Endothelial cell of umbilical vein (primary cell): ENCODE data around the gene FILIP1L. TPM values are rescaled to one million over a fixed set of nuclear protein-coding genes. Genes with fewer than 3 reads are reported as not detected.

Experiments
- BruUV-seq: library from RNA; stranded (reverse); fragments of 400-500 nt; replicated peaks from 2 replicates; lab custom pipeline; 2021; lab: Mats Ljungman, UMichigan
- CTCF ChIA-PET: fragments of 300-600, 350-600 bp; sonication (Branson Sonifier 250); formaldehyde crosslinking; loops from one replicate; lab custom pipeline; 2021; ENCODE audit warnings: antibody characterized with exemption, inconsistent platforms; lab: Charles Lee
- POLR2A ChIA-PET: fragments of 300-600, 350-600 bp; sonication (Branson Sonifier 250); formaldehyde crosslinking; loops from one replicate; lab custom pipeline; 2021; ENCODE audit warnings: antibody characterized with exemption, inconsistent platforms; lab: Charles Lee
- DNase-seq: peaks from one replicate; pipeline ENCODE4 v3.0.0-alpha.2; 2011; ENCODE audit warnings: low read depth, low spot score
- FAIRE-seq: peaks from 2 replicates; lab custom pipeline; 2011; peaks lifted over from hg19 to GRCh38; lab: Jason Lieb, UNC
- H2AFZ ChIP-seq: 2 replicates; pipeline ENCODE4 v1.6.0; 2012; ENCODE audit warnings: low read depth, low read length, control low read depth, inconsistent platforms
- H3K27ac ChIP-seq: 2 replicates; pipeline ENCODE4 v1.5.1; 2011; ENCODE audit warnings: low read depth, mild to moderate bottlenecking, control low read depth, low read length, moderate library complexity; ENCODE audit not compliant: insufficient read depth
- H3K27me3 ChIP-seq, 2 experiments: 2 replicates each; pipeline versions ENCODE4 v1.6.0 to v1.6.1; 2011; ENCODE audit warnings: low read length in 2 of 2, mixed read lengths in 1 of 2; ENCODE audit not compliant: control insufficient read depth in 2 of 2, insufficient read depth in 2 of 2
- H3K36me3 ChIP-seq, 2 experiments: 2 replicates in 1 of 2; 3 replicates in 1 of 2; pipeline ENCODE4 v1.5.1; 2011; ENCODE audit warnings: low read length in 2 of 2, mild to moderate bottlenecking in 1 of 2, moderate library complexity in 1 of 2; ENCODE audit not compliant: control insufficient read depth in 2 of 2, insufficient read depth in 2 of 2; ENCODE audit errors: extremely low read depth in 1 of 2
- H3K4me1 ChIP-seq: 3 replicates; pipeline ENCODE4 v1.5.1; 2011; ENCODE audit warnings: mild to moderate bottlenecking, low read length; ENCODE audit not compliant: control insufficient read depth, insufficient read depth; ENCODE audit errors: extremely low read depth
- H3K4me2 ChIP-seq: 2 replicates; pipeline ENCODE4 v1.6.1; 2011; ENCODE audit warnings: low read length, control low read depth, mixed read lengths; ENCODE audit not compliant: insufficient read depth
- H3K4me3 ChIP-seq, 3 experiments: fragments of 200-600 bp in 1 of 3; sonication (generic), shearing (Covaris generic) in 1 of 3; replicated peaks in 1 of 3; 2 replicates each; pipeline ENCODE4 v1.5.1; 2011 to 2016; ENCODE audit warnings: control low read depth in 3 of 3, low read length in 3 of 3, mild to moderate bottlenecking in 2 of 3, inconsistent platforms in 1 of 3, low read depth in 1 of 3, moderate library complexity in 1 of 3; ENCODE audit not compliant: insufficient read depth in 1 of 3
- H3K79me2 ChIP-seq: 2 replicates; pipeline ENCODE4 v1.6.0; 2012; ENCODE audit warnings: low read length, inconsistent platforms; ENCODE audit not compliant: control insufficient read depth, insufficient read depth
- H3K9ac ChIP-seq: replicated peaks from 2 replicates; pipeline ENCODE3; 2011; ENCODE audit warnings: low read length, control low read depth; ENCODE audit not compliant: insufficient read depth; ENCODE audit errors: extremely low read depth
- H3K9me1 ChIP-seq: replicated peaks from 3 replicates; pipeline ENCODE4 v1.6.0; 2011; ENCODE audit warnings: mild to moderate bottlenecking, low read length; ENCODE audit not compliant: control insufficient read depth, insufficient read depth; ENCODE audit errors: extremely low read depth
- H3K9me3 ChIP-seq: replicated peaks from 2 replicates; pipeline ENCODE4 v1.5.1; 2012; ENCODE audit warnings: low read length, inconsistent platforms; ENCODE audit not compliant: control insufficient read depth, insufficient read depth
- H4K20me1 ChIP-seq: replicated peaks from 2 replicates; pipeline ENCODE3; 2011; ENCODE audit warnings: mild to moderate bottlenecking, low read length; ENCODE audit not compliant: control insufficient read depth, insufficient read depth; ENCODE audit errors: extremely low read depth
- EZH2 ChIP-seq: IDR thresholded peaks from 2 replicates; pipeline ENCODE4 v1.6.1; 2012; ENCODE audit warnings: borderline replicate concordance, low read depth, mild to moderate bottlenecking, moderate library complexity, low read length, inconsistent platforms; ENCODE audit not compliant: severe bottlenecking
- FOS ChIP-seq: IDR thresholded peaks from 2 replicates; pipeline ENCODE4 v1.6.1; 2011; ENCODE audit warnings: mild to moderate bottlenecking, low read length, moderate library complexity, borderline replicate concordance; ENCODE audit not compliant: insufficient read depth
- GATA2 ChIP-seq: IDR thresholded peaks from 2 replicates; pipeline ENCODE4 v1.7.0; 2011; ENCODE audit warnings: low read depth, mild to moderate bottlenecking, moderate library complexity, mixed read lengths, low read length; ENCODE audit not compliant: insufficient read length, insufficient read depth
- JUN ChIP-seq: IDR thresholded peaks from 2 replicates; pipeline ENCODE4 v1.6.1; 2011; ENCODE audit warnings: borderline replicate concordance, low read depth; ENCODE audit not compliant: insufficient read length, insufficient read depth
- MYC ChIP-seq: IDR thresholded peaks from one replicate; pipeline ENCODE4 v1.6.1; 2011; ENCODE audit warnings: mild to moderate bottlenecking, low read depth, low read length
- POLR2A ChIP-seq: IDR thresholded peaks from 2 replicates; pipeline ENCODE4 v1.6.1; 2012; ENCODE audit warnings: low read depth, mild to moderate bottlenecking, control low read depth, low read length
- POLR2AphosphoS5 ChIP-seq: IDR thresholded peaks from 2 replicates; pipeline ENCODE4 v1.6.1; 2012; ENCODE audit warnings: low read depth, mild to moderate bottlenecking, control low read depth, low read length, moderate library complexity; ENCODE audit not compliant: insufficient read depth
- dilution Hi-C: fragments of 300-500 bp; cut with MboI; formaldehyde crosslinking; loops from one replicate; pipeline ENCODE4 v1.15.0; 2019; ENCODE audit warnings: low sequenced_read_pairs; ENCODE audit not compliant: extremely low pct_ligation_motif_present
- intact Hi-C: fragments of 100-400 bp; cut with micrococcal nuclease; formaldehyde crosslinking; loops from one replicate; pipeline ENCODE4 v1.10.0; 2022
- polyA plus RNA-seq, 4 experiments: library from polyadenylated mRNA; depleted of rRNA in 3 of 4; stranded (reverse) in 3 of 4; unstranded in 1 of 4; fragments of >200 nt; gene quantifications; 2 replicates each; pipeline versions ENCODE4 v1.2.1 to v1.2.3, GENCODE V29; 2011 to 2012; ENCODE audit warnings: missing spikeins in 1 of 4
- total RNA-seq: library from RNA; stranded (reverse); gene quantifications from 2 replicates; pipeline ENCODE4 v1.2.3, GENCODE V29; 2021
- TF ChIP-seq, protein P1 (sequence below): IDR thresholded peaks from 2 replicates; pipeline ENCODE4 v1.6.1; 2011; ENCODE audit not compliant: insufficient read depth, insufficient read length
- TF ChIP-seq, protein P2 (sequence below), 2 donors: IDR thresholded peaks; 1 replicate in 1 of 2; 2 replicates in 1 of 2; pipeline ENCODE4 v1.5.1; 2011; ENCODE audit warnings: low read length in 2 of 2, mild to moderate bottlenecking in 2 of 2, moderate library complexity in 2 of 2, control low read depth in 1 of 2, inconsistent platforms in 1 of 2, low read depth in 1 of 2; ENCODE audit not compliant: insufficient read depth in 1 of 2; ENCODE audit errors: extremely low read depth in 1 of 2

Gene FILIP1L
- total and polyA plus RNA-seq, 2 donors (not counting 3 experiments of a cell fraction or from before 2014, with no cell fraction given): 26.0 to 29.9 TPM

DNA sequence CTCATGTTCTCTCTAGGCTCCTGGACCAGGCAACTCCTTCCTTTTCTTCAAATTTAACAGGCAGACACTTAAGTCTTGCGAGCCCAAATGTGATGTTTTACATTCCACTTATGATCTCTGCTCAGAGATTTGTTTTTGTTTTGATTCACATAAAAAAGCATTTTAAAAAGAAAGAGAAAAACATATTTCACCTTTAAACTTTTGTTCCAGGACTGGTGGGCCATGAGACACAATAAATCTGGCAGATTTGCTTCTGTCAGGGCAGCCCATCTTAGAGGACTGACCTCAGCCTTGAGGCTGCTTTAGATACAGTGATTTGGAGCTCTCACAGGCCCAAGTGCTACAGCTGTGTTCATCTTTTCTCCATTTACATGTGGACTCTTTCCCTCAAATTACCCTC is 244.7 kb downstream of the FILIP1L start:
- intact Hi-C loops: loop anchor here (5.0 kb wide), 2 partner anchors 198 to 288 kb away; no protein-coding TSS in a partner anchor
- no peak overlapping the region for H3K4me2 ChIP-seq
- H3K36me3 ChIP-seq: peaks cover 0 to 4% of the 10 kb centered on the region in 2 experiments
- H4K20me1 ChIP-seq: peaks cover 10% of the 10 kb centered on the region
- H2AFZ ChIP-seq: no peak overlapping the region
- peaks cover 4% of the 10 kb centered on the region for H3K9me1 ChIP-seq
- peaks cover 61% of the 10 kb centered on the region for H3K4me1 ChIP-seq
- TF ChIP-seq FOS (no peak), POLR2A (no peak), JUN (no peak), POLR2AphosphoS5 (no peak), GATA2 (no peak), EZH2 (no peak), MYC (no peak)
- TF ChIP-seq, protein P1, sequence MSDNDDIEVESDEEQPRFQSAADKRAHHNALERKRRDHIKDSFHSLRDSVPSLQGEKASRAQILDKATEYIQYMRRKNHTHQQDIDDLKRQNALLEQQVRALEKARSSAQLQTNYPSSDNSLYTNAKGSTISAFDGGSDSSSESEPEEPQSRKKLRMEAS: no peak
- TF ChIP-seq, protein P2, sequence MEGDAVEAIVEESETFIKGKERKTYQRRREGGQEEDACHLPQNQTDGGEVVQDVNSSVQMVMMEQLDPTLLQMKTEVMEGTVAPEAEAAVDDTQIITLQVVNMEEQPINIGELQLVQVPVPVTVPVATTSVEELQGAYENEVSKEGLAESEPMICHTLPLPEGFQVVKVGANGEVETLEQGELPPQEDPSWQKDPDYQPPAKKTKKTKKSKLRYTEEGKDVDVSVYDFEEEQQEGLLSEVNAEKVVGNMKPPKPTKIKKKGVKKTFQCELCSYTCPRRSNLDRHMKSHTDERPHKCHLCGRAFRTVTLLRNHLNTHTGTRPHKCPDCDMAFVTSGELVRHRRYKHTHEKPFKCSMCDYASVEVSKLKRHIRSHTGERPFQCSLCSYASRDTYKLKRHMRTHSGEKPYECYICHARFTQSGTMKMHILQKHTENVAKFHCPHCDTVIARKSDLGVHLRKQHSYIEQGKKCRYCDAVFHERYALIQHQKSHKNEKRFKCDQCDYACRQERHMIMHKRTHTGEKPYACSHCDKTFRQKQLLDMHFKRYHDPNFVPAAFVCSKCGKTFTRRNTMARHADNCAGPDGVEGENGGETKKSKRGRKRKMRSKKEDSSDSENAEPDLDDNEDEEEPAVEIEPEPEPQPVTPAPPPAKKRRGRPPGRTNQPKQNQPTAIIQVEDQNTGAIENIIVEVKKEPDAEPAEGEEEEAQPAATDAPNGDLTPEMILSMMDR (IDR thresholded peaks at IDR 0.05; ENCODE audit: extremely low read depth in 1 of 2, insufficient read depth in 1 of 2, low read depth in 1 of 2, low read length in 2 of 2): no peak
- no peak overlapping the region for H3K27ac ChIP-seq
- no peak overlapping the region for H3K9ac ChIP-seq
- BruUV-seq: no TSS peak
- ChIA-PET POLR2A (no interaction called here), CTCF (interaction anchor here (0.8 to 2.9 kb wide), 5 partner anchors 25 to 385 kb away, joined by 3 to 9 read pairs (median 5); no protein-coding TSS in a partner anchor)
- peaks cover 76% of the 10 kb centered on the region for H3K79me2 ChIP-seq
- no peak overlapping the region for H3K4me3 ChIP-seq
- FAIRE-seq: no peak
- H3K9me3 ChIP-seq: no peaks in the 10 kb centered on the region
- DNase-seq: no peak
- H3K27me3 ChIP-seq: no peaks in the 10 kb centered on the region
- dilution Hi-C loops: no loop called here
